ENCODE measurements around the gene RNF168.
"Not testable (repeated sequence)": the region's sequence is repeated elsewhere in the genome, so short reads cannot be mapped to it uniquely, and the experiment has no call there.

Gene RNF168, protein sequence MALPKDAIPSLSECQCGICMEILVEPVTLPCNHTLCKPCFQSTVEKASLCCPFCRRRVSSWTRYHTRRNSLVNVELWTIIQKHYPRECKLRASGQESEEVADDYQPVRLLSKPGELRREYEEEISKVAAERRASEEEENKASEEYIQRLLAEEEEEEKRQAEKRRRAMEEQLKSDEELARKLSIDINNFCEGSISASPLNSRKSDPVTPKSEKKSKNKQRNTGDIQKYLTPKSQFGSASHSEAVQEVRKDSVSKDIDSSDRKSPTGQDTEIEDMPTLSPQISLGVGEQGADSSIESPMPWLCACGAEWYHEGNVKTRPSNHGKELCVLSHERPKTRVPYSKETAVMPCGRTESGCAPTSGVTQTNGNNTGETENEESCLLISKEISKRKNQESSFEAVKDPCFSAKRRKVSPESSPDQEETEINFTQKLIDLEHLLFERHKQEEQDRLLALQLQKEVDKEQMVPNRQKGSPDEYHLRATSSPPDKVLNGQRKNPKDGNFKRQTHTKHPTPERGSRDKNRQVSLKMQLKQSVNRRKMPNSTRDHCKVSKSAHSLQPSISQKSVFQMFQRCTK

DNA sequence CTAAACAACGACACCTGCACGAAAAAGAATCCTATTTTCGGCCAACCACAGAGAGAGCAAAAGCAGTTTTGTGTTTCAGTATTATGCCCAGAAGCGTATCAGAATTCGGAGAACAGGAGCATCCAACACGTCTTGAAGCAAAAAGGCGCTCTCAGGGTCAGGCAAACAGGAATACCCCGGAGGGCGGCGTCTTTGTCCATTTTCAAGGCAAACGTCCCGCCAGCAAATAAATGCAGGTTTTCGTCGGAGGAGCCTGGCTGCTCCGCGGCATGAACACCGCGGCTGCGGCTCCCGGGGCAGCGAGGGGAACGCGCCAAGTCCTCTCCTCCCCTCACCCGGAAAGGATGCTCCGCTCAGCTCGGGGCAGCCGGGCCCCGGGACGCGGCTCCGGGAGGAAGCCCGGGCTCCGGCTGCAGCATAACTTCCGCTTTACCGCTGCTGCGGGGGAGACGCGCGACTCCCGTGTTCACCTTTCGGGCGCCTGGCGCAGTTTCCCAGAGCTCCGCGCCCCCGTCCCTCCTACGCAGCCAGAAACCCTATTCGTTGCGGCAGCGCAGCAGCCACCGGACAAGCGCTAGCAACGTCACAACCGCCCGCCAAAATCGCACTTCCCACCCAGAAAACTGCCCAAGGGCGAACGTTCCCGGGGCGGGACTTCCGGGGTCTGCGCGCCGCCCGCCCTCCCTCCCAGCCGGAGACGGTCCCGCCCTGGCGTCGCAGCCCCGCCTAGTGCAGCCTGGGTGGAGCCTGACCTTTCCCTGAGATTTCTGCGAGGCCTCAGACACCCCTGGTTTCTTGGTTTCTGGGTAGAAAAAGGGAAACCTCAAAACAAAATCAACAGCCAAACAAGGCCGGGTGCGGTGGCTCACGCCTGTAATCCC lies at the start of gene RNF168:
Gene RNF168, minus strand, starts transcription at position 573 of the 881 bp plus-strand sequence. CDS start 595 bp downstream, outside the sequence.
- Histone ChIP-seq H3K9me3 (ENCODE audit: severe bottlenecking) (peaks cover 2% of the 10 kb centered on the region), H3K4me1 (ENCODE audit: insufficient read depth, poor library complexity, severe bottlenecking) (peaks cover 10% of the 10 kb centered on the region), H3K4me3 (ENCODE audit: severe bottlenecking) (peak within 1 kb of the TSS; percentile 59), H3K36me3 (ENCODE audit: low read depth) (peaks cover 26% of the 10 kb centered on the region), H3K27me3 (ENCODE audit: insufficient read depth, poor library complexity, severe bottlenecking) (no peaks in the 10 kb centered on the region), H3K27ac (ENCODE audit: poor library complexity, severe bottlenecking) (peak within 1 kb of the TSS; percentile 90)
- ATAC-seq (ENCODE audit: low read depth) (peak; percentile 87), DNase-seq (ENCODE audit: low spot score) (peak; percentile 95)
- TF ChIP-seq, protein P1, sequence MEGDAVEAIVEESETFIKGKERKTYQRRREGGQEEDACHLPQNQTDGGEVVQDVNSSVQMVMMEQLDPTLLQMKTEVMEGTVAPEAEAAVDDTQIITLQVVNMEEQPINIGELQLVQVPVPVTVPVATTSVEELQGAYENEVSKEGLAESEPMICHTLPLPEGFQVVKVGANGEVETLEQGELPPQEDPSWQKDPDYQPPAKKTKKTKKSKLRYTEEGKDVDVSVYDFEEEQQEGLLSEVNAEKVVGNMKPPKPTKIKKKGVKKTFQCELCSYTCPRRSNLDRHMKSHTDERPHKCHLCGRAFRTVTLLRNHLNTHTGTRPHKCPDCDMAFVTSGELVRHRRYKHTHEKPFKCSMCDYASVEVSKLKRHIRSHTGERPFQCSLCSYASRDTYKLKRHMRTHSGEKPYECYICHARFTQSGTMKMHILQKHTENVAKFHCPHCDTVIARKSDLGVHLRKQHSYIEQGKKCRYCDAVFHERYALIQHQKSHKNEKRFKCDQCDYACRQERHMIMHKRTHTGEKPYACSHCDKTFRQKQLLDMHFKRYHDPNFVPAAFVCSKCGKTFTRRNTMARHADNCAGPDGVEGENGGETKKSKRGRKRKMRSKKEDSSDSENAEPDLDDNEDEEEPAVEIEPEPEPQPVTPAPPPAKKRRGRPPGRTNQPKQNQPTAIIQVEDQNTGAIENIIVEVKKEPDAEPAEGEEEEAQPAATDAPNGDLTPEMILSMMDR (IDR thresholded peaks at IDR 0.05; ENCODE audit: poor library complexity, severe bottlenecking) = no peak

DNA sequence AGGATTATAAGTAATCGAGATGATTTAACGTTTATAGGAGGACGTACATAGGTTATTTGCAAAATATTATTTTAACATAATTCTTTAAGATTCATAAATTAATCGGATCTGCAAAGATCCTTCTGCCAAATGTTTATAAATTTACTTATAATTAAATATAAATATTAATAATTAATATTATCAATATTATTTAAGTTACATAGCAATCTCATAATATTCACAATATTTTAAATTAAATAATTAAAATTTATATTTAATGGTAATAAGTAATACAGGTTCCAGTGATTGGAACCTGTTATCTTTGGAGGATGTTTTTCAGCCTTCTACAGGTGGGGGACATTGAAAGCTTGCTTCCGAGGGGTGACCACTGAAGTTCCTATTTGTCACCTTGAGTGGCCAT lies 48.7 kb upstream of the RNF168 start:
- Histone ChIP-seq H3K4me3 (ENCODE audit: severe bottlenecking) (no peak overlapping the region), H3K36me3 (ENCODE audit: low read depth) (no peaks in the 10 kb centered on the region; the same call in 1 of the 2 replicates), H3K27me3 (ENCODE audit: insufficient read depth, poor library complexity, severe bottlenecking) (no peaks in the 10 kb centered on the region), H3K9me3 (ENCODE audit: severe bottlenecking) (peaks cover 5% of the 10 kb centered on the region), H3K27ac (ENCODE audit: poor library complexity, severe bottlenecking) (no peak overlapping the region), H3K4me1 (ENCODE audit: insufficient read depth, poor library complexity, severe bottlenecking) (no peaks in the 10 kb centered on the region)
- TF ChIP-seq, protein P1 (IDR thresholded peaks at IDR 0.05; ENCODE audit: poor library complexity, severe bottlenecking) = no peak
- DNase-seq (ENCODE audit: low spot score) = no peak
- ATAC-seq (ENCODE audit: low read depth) = no peak

DNA sequence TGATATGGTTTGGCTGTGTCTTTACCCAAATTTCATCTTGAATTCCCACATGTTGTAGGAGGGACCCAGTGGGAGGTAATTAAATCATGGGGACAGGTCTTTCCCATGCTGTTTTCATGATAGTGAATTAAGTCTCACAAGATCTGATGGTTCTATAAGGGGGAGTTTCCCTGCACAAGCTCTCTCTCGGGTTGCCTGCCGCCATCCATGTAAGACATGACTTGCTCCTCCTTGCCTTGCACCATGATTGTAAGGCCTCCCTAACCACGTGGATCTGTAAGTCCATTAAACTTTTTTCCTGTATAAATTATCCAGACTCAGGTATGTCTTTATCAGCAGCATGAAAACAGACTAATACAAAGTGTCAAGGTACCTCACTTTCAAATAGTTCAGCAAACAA lies 46.6 kb upstream of the RNF168 start:
- ATAC-seq (ENCODE audit: low read depth); H3K27me3 ChIP-seq (ENCODE audit: insufficient read depth, poor library complexity, severe bottlenecking); H3K36me3 ChIP-seq (ENCODE audit: low read depth); H3K4me3 ChIP-seq (ENCODE audit: severe bottlenecking); H3K27ac ChIP-seq (ENCODE audit: poor library complexity, severe bottlenecking); H3K4me1 ChIP-seq (ENCODE audit: insufficient read depth, poor library complexity, severe bottlenecking); DNase-seq (ENCODE audit: low spot score); H3K9me3 ChIP-seq (ENCODE audit: severe bottlenecking): not testable (repeated sequence)

DNA sequence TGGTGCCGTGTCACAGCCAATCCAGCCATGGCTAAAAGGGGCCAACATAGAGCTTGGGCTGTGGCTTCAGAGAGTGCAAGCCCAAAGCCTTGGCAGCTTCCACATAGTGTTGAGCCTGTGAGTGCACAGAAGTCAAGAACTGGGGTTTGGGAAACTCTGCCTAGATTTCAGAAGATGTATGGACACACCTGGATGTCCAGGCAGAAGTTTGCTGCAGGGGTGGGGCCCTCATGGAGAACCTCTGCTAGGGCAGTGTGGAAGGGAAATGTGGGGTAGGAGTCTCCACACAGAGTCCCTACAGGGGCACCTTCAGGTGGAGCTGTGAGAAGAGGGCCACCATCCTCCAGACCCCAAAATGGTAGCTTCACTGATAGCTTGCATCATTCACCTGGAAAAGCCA lies 45.7 kb upstream of the RNF168 start:
- not testable (repeated sequence) for DNase-seq (ENCODE audit: low spot score); ATAC-seq (ENCODE audit: low read depth); H3K36me3 ChIP-seq (ENCODE audit: low read depth)

DNA sequence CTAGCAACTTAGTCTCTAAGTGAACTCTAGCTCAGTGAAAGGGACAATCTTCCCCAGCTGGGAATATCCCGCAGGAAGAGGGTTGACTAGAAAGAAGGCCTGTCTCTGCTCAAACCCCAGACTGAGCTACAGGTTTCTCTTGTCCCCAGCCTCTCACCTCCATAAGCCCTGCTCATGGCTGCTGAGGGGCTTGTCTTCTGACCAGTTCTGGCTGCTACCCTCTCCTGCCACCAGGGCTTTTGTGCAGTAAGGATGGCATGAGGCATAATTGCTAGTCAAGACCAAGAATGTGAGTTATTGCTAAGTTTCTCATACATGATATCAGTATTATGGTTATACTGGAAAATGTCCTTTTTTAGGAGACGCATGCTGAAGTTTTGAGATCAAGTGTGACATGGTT lies 43.5 kb upstream of the RNF168 start:
- no peak for DNase-seq (ENCODE audit: low spot score)
- Histone ChIP-seq H3K27me3 (ENCODE audit: insufficient read depth, poor library complexity, severe bottlenecking) (no peaks in the 10 kb centered on the region), H3K4me3 (ENCODE audit: severe bottlenecking) (no peak overlapping the region), H3K9me3 (ENCODE audit: severe bottlenecking) (peaks cover 5% of the 10 kb centered on the region), H3K36me3 (ENCODE audit: low read depth) (no peaks in the 10 kb centered on the region), H3K27ac (ENCODE audit: poor library complexity, severe bottlenecking) (no peak overlapping the region), H3K4me1 (ENCODE audit: insufficient read depth, poor library complexity, severe bottlenecking) (no peaks in the 10 kb centered on the region)
- TF ChIP-seq, protein P1 (IDR thresholded peaks at IDR 0.05; ENCODE audit: poor library complexity, severe bottlenecking) = no peak
- ATAC-seq (ENCODE audit: low read depth) = no peak

More for the DNA sequence above, 45.7 kb upstream of the RNF168 start:
- not testable (repeated sequence) for H3K9me3 ChIP-seq (ENCODE audit: severe bottlenecking); H3K4me1 ChIP-seq (ENCODE audit: insufficient read depth, poor library complexity, severe bottlenecking); H3K27ac ChIP-seq (ENCODE audit: poor library complexity, severe bottlenecking); H3K27me3 ChIP-seq (ENCODE audit: insufficient read depth, poor library complexity, severe bottlenecking); H3K4me3 ChIP-seq (ENCODE audit: severe bottlenecking)
